Body of pancreas (tissue), 4 donors: Measurements from ENCODE around the gene CDKN1B.

ENCODE experiments used
- POLR2A ChIP-seq, 3 donors: fragments of 450-650 bp; IDR thresholded peaks; one replicate each; pipeline ENCODE4 v1.6.1; 2016; ENCODE audit warnings: antibody characterized with exemption in 3 of 3, mild to moderate bottlenecking in 2 of 3
- TF ChIP-seq, protein P1 (sequence below), 7 experiments: fragments of 450-650 bp in 4 of 7; fragments of 200-600 bp in 3 of 7; sonication (generic) in 3 of 7; IDR thresholded peaks; one replicate each; pipeline ENCODE4 v1.5.1; 2016 to 2019; ENCODE audit warnings: antibody characterized with exemption in 7 of 7

DNA sequence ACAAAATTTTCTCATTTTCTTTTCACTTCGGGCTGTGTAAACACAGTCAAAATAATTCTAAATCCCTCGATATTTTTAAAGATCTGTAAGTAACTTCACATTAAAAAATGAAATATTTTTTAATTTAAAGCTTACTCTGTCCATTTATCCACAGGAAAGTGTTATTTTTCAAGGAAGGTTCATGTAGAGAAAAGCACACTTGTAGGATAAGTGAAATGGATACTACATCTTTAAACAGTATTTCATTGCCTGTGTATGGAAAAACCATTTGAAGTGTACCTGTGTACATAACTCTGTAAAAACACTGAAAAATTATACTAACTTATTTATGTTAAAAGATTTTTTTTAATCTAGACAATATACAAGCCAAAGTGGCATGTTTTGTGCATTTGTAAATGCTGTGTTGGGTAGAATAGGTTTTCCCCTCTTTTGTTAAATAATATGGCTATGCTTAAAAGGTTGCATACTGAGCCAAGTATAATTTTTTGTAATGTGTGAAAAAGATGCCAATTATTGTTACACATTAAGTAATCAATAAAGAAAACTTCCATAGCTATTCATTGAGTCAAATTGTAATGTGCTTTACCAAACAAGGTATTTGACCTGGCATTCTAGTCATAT is 4.8 kb downstream of the CDKN1B start:
- TF ChIP-seq, protein P1, sequence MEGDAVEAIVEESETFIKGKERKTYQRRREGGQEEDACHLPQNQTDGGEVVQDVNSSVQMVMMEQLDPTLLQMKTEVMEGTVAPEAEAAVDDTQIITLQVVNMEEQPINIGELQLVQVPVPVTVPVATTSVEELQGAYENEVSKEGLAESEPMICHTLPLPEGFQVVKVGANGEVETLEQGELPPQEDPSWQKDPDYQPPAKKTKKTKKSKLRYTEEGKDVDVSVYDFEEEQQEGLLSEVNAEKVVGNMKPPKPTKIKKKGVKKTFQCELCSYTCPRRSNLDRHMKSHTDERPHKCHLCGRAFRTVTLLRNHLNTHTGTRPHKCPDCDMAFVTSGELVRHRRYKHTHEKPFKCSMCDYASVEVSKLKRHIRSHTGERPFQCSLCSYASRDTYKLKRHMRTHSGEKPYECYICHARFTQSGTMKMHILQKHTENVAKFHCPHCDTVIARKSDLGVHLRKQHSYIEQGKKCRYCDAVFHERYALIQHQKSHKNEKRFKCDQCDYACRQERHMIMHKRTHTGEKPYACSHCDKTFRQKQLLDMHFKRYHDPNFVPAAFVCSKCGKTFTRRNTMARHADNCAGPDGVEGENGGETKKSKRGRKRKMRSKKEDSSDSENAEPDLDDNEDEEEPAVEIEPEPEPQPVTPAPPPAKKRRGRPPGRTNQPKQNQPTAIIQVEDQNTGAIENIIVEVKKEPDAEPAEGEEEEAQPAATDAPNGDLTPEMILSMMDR (IDR thresholded peaks at IDR 0.05): no peak
- TF ChIP-seq POLR2A (IDR thresholded peaks at IDR 0.05): no peak
